ENCODE results near the gene TRPV5.

The TRPV5 gene

DNA sequence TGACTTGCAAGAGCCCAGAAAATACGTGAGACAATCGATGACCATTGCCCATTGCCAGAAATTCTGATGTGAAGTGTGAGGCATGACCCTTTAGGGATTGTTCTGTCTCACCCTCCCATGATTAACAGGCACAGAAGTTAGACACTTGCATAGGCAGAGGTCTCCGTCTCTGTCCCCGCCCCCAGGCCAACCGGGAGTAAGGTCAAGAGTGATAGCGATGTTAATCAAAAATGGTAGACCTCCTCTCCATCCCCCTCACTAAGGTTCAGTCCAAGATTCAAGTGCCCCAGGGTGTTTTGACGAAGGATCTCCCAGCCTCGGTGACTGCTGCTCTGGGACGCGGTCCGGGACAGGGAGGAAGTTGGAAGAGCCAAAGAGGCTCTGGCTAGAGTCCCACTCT, 25.3 kb downstream of the TRPV5 start:
- no peak for DNase-seq

DNA sequence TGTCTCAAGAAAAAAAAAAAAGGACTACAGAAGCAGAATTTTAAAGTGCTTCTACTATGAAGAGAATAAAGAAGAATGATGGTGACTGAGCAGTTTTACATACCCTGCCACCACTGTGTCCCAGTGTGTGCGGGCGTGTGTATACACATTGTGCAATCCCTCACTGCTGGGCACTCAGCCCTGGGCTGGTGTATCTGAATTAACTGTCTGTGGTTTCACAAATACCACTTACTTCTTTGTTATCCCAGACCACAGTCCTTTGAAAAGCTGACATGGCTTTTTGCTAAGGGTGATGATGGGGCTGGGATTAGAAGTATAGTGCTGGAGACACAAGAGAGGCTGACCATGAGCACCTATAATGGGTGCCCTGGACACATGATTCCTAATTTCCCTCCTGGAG, 26.9 kb downstream of the TRPV5 start:
- DNase-seq = no peak

DNA sequence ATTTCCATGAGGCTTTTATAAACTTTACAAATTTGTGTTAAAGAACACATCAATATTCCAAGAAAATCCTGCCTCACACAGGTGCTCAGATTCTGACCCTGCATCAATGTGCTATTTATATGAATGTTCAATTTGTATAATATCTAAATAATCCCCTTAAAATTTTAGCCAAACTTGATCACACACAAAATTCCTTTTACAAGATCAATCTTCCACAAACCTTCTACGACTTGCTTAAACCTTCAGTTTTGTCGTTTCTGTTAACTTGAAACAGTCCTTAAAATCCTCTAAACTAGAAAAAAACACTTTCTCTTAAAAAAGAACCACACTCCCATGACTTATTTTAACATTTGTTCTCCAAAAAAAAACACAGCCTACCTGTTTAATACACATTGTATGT, 27.8 kb downstream of the TRPV5 start:
- DNase-seq = no peak

DNA sequence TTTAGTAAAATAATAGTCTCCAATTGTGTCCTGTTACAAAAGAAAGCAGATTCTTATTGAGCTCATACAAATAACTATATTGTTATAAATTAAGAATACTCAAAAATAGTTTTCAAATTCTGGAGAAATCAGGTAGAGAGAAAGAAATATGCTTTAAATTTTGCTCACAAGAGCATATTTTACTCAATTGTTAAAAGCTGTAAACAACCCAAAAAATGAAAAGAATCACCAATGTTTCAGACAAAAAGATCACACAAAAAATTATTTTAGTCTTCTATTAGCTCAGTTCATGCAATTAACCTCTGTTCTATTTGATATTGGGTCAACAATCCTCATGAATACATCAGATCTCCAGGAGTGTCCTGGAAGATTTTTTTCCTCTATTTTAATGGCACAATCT, 29.4 kb downstream of the TRPV5 start:
- no peak for DNase-seq

DNA sequence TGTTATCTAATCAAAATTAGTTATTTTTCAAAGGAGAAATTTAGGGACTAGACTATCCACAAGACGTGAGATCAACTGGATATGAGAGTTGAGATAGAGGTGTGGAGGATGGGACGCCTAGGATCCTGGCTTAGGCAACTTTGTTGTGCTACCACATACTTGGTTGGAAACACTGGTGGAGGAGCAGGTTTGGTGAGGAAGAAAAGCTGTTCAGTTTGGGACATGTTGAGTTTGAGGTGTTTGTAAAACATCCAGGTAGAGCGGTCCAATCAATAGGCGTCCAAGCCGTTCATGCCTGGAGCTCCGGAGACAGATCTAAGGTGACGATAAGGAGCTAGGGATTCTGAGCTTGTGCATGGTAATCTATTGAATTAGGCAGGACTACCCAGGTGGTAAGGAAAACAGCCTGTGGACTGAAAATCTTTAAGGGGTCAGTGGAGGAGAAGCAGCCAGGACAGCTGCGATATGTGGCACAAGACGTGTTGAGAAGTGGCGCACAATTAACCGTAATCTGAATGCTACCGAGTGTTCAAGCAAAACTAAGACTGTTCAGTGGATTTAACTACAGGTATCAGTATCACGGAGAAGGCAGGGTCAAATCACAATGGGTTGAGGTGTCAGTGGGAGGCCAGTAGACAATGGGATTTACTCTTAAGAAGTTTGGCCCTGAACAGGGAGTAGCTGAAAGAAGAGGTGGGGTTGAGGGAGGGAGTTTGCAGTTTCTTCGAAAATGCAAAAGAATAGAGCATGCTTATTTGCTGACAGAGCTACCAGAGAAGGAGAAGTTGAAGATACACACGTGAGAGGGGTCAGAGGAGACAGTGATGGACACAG, 31.9 kb downstream of the TRPV5 start:
- no peak for DNase-seq

DNA sequence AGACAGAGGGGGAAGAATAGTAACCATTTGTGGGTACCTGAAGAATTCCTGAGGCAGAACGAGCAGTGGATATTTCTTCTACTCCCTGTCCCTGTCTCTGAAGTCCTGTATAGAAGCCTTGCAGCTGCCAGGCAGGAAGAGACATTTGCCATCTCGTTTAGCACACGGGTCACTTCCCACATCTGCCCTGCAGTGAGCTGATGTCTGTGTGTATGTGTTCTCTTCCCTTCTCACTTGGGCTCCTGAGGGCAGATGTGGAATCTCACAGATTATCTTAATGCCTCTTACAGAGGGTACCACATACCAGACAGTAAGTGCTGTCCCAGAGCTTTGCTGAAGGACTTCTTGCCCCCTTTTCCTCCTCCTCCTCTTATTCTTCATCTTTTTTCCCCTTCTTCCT, 33.9 kb downstream of the TRPV5 start:
- no peak for DNase-seq

DNA sequence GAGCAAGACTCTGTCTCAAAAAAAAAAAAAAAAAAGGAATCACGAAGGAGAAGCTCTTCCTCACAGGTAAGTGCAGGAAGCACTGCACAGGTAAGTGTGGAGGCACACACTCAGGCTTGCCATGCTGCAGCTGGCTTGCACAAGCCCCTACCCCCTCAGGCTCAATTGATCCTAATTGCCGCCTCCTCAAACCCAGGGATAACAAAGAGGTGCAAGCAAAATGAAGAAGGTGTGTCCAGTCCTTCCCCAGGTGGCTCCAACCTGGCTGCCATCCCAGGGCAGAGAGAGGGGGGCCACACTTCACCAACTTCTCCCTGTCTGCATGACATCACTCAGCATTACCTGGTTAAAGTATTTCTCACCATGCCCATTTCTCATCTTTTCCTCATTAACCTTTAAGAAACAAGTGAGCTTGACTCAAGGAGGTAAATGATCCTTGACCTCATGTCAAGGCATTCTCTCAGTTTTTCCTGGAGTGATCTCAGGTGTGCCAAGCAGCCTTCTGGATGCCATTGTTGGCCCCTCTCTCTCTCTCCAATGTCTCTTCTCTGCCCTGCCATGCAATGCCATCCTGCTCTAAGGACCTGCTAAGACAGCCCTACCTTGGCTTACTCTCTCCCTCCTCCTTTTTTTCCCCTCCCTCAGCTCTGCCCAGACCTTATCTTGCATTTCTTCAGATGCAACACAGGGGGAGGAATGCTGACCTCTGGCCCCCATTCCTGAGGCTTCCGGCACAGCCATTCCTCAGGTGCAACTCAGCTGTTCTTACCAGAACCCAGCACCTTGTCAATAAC, 35.0 kb downstream of the TRPV5 start:
- DNase-seq = no peak

DNA sequence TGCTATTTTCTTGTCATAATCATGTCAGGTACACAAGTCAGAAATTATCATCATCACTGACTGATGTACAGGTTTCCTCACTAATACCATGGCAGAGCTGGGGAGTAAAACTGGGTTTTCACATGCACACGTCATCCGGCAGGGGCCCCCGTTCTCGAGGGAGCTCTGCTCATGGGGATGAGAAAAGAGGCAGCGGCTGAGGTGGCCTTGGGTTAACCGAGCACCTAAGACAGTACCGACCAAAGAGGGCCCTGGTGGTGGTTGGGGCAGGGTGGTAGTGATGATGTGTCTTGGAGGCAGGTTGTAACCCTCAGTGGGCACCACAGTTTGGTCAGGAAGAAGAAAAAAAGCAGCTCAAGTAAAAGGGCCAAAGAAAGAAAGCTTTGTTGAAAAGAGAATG, 35.9 kb downstream of the TRPV5 start:
- no peak for DNase-seq

DNA sequence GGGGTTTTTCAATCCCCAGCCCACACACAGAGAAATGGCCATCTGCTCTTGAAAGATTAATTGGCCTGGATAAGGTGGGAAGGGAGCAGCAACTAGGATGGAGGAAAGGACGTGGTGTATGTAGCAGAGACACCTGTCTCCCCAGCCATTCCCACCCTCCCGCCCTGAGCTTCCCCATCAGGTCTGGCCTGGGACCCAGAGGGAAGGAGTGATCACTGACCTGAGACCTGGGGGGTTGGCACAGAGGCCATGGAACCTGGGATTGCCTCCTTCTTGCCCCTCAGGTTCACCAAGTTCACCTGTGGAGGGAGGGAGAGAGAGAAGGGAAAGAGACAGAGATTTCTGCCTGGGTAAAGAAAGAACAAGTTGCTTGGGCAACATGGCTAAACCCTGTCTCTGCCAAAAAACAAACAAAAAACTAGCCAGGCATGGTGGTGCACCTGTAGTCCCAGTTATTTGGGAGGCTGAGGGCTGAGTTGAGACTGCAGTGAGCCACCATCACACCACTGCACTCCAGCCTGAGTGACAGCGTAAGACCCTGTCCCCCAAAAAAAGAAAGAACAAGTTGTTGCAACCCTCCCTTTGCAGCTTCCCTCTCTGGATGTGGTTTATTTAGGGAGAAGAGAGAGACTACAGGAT, 36.7 kb downstream of the TRPV5 start:
- no peak for DNase-seq

DNA sequence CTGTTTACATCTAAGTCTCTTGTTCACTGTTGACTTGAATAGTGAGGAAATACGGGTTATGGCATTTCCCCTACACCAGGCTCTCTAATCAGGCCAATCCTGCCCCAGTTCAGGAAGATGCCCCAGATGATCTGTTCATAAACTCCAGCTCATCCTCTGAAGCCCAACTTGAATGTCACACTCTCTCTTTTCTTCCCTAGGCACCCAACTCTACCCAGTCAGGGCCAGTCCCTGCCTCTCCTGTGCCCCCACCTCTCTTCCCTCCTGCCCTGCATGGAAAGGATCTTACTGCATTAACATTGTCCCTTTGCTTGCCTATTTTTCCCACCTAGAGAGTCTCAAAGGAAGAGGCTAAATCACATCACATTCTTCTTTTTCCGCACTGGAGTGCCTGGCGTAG, 37.4 kb downstream of the TRPV5 start:
- DNase-seq = no peak

DNA sequence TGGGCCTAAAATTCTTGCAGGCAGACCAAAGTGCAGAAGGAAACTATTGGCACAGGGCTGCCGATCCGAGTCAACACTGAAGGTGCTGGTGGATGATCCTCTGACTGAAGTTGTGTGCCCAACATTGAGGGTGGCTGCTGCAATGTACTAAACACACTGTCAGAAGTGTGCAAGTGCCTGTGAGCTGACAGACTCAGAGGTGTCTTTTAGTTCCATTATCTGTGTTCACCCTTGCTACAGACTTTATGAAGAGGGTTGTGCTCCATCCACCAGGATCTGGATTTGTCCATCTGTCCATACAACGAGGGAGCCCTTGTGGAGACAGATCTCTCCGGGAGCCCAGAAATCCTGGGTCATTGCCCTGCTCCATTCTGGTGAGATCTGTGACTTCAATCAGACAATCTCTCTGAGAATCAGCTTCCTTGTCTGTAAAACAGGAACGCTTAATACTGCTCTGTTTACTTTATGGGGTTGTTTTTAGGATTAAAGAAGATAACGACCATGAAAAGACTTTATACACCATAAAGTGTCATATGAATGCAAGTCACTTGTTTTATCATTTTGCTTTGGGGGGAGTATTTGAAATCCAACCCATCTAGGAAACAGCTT, 38.5 kb downstream of the TRPV5 start:
- DNase-seq = no peak

DNA sequence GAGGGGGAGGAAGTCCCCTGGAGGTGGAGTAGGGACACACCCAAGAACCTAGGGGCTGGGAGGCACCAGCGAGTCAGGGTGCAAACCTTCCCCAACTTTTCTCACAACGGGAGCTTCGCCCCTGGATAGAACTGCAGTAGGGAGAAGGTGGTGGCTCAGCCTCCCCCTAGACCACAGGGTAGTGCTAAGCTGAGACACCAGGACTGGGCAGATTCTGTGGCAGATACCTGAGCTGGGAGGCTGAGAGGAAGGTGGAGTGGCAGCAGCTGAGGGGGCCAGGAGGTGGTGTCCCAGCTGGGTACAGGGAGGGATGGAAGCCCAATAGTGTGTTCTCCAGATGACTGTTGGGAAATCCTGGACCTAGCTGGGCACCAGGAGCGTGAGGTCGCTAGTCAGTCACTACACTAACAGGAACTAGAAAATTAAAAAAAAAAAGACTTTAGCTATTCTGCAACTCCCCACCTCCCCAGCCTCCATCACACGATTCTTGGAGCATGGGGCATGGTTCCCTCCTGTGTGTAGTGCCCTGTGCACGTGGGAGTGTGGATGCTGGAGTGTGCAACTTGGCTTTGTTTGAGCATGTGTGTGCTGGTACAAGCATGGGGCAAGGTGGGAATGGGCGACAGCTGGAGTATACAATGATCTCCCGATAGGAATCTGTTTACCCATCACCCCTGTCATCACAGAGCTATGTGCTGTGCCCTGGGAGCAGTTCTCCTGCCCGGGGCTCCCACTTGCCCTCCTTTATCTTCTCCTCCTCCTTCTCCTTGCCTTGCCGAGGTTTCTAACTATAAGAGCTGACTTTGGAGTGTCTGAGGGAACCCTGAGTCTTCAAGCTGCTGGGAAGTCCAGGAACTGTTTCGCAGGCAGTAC, 39.2 kb downstream of the TRPV5 start:
- DNase-seq = no peak

DNA sequence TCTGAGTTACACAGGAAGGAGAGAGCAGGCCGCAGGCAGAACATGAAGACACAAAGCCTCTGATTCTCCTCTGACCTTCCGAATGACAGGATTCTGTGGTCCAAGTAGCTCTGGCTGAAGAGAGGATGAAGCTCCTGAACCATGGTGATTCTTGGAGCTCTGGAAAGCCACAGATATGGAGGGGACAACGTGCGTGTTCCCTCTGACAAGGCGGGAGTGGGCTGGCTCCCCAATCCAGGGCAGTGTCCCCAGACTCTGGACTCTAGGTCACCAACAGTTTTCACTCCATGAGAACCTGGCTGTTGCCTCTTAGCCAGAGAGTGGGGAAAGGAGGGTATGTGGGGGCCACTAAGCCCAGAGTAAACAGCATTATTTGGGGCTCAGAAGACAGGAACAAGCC, 40.6 kb downstream of the TRPV5 start:
- no peak for DNase-seq

DNA sequence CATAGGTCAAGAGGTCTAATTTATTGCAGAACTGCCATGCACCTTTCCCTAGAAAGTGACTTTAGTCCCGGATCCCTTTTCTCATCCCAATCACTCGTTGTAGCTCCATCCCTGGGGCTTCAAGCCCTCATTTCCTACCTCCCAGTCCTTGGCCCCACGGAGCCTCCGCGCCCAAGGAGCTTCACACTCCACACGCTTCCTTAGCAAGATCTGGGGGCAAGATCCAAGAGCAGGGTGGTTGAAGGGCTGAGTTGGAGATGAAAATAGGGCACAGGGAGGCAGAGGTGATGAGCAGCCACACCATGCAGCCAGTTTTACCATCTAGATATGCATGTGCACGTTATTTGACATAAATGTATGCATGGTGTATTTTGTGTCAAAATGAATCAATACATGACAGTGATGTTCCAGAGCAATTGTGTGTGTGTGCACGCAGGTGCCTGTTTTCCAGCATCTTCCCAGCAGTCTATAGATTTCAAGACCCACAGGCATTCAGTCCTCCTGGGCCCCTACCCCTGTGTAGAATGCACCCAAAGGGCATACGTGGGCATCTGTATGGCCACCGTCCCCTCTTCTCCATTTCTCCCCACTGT, 42.0 kb downstream of the TRPV5 start:
- DNase-seq = no peak

DNA sequence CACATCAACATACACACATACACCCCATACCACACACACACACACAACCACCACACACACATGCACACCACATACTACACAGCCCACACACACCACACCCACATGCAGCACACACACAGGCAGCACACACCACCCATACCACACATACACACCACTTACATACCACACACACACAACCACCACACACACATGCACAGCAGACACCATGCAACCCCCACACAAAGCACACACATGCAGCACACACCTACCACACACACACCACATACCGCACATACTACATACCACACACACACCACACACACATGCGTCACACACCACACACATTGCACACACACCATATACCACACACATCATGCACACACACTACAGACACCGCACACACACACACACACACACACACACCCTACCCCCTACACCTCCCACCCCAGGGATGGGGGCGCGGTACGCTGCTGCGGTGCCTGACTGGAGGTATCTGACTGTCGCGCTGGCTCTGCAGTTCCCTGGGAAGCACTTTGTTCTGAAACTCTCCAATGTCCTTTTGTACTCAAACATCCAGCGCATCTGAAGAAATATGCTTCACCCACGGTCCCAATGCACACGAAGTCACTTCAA, 42.6 kb downstream of the TRPV5 start:
- DNase-seq = no peak

DNA sequence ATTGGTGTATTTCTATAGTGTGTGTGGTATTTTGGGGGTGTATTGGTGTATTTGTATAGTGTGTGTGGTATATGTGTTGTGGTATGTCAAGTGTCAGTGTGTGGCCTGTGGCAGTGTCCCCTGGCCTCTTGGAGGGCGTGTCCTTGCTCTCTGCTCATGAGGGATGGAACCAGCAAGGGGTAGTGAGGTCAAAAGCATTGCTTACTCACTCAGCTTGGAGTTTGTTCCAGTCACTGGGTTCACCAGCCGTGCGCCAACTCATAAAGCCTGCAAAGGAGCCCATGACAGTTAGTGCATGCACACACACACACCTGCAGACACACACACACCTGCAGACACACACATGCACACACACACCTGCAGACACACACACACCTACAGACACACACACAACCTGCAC, 43.7 kb downstream of the TRPV5 start:
- DNase-seq = no peak

DNA sequence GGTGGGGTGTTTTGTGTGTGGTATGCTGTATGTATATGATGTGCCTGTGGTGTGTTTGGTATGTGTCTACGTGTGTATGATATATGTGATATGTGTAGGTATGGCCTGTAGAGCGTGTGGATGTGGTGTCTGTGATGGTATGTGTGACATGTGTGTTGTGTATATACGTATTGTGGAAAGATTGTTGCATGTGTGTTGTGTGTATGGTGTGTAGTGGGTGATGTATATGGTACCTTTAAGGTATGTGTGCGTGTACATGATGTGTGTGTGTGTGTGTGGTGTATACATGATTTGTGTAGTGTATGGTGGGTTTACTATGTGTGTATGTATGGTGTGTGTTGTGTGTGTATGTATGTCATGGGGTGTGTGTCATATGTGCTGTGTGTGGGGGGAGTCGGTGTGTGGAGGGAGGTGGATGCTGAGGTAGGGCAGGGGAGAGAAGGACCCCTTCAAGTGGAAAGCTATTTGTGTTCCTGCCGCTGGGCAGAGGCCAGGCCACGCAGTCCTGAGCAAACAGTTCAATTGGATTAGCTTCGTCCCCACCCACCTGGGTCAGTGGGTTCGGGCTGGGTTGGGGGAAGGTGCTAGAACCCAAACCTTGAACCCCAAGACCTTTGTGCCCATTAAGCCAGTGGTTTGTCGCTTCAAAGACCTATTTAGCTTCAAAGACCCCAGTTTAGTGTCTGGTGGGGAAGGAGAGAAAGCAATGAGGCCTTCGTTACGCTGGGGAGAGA, 46.1 kb downstream of the TRPV5 start:
- no peak for DNase-seq

DNA sequence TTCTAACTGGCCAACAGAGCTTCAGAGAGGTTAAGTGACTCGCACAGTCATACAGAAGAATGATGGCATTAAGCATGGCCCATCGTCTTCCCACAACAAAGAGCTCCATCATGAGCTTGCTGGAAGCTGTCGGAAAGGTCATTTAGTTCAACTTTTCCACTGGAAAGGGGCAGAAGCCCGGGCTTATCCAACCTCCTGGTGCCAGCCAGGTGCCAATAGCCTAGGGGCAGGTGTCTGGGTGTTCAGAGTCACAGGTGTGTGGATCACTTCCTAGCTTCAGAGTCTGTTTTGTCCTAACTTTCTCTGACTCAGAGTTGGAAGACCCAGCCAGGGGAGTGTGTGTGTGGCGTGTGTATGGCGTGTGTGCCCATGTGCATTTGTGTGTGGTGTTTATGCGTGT, 46.7 kb downstream of the TRPV5 start:
- DNase-seq = no peak

DNA sequence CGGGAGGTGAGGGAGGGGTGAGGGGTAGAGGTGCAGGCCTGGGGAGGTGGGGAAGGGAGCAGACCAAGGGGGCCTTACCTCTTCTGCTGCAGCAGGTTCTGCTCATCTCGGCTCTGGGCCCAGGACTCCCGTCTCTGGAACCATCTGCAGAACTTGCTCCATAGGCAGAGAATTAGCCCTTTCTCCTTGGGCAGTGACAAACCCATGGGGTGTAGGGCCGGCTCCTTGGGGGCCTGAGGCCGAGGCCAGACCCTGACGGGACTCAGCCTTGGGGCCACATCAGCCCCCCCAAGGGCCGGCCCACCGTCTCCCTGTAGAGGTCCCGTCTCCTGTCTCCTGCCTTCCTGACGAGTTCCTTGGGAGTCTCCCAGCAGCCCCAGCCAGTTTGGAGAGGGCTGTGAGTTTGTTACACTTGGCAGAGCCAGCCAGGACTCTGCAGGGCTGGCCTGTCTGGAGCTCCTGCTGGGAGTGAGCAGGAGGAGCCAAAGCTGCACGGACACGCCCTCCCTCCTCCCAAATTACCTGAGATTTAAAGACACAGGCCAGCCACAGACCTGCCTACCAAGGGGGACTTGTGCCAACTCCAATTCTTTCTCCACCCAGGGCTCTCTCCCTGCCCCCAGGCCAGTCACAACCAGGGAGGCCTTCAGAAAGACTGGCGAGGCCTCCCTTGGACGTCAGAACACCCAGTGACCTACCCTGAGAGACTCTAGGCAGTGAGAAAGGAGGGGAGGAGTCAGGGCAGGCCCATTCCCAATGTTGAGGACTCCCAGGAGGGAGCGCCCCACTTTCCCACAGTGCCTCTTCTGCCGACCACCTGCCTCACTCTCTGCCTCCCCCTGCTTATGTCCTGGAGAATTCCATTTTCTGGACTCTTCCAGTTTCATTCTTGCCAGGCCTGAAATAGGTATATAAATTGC, 48.0 kb downstream of the TRPV5 start, which contains the start of gene TRPV6:
Gene TRPV6, minus strand, starts transcription at position 435 of the 920 bp plus-strand sequence.
- DNase-seq = no peak

DNA sequence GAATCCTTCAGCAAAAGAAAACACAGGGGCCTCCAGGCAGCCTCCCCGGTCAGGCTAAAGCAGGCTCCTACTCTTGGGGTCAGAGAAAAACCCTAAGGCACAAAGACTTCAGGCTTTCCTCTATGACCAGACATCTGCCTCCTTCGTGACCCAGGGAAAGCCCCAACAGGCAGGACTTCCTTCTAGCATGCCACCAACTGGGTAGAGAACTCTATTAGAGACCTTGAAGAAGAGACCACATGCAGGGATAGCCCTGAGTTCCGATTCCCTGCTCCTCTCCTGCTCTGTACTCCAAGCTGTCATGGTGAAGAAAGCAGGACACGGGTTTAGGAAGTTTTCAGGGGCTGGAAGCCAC, 49.3 kb downstream of the TRPV5 start:
- no peak for DNase-seq
